ENCODE measurements around the gene ZCCHC7.

Gene ZCCHC7

GRCh38 chr9:37342493-37342892 lies 222.1 kb downstream of the ZCCHC7 start:
- no peak for DNase-seq

GRCh38 chr9:37342895-37343294 lies 222.5 kb downstream of the ZCCHC7 start:
- DNase-seq: no peak

- DNase-seq: no peak
Measured at GRCh38 chr9:37343724-37344123, 223.3 kb downstream of the ZCCHC7 start.

GRCh38 chr9:37345038-37345437 lies 224.7 kb downstream of the ZCCHC7 start:
- no peak for DNase-seq

GRCh38 chr9:37348917-37349316 lies 228.5 kb downstream of the ZCCHC7 start:
- DNase-seq: no peak

- no peak for DNase-seq
Measured at GRCh38 chr9:37350486-37351190, 230.3 kb downstream of the ZCCHC7 start.

GRCh38 chr9:37353791-37354190 lies 233.4 kb downstream of the ZCCHC7 start:
- no peak for DNase-seq

GRCh38 chr9:37362430-37362829 lies 242.1 kb downstream of the ZCCHC7 start:
- DNase-seq: no peak

GRCh38 chr9:37363124-37363523 lies 242.8 kb downstream of the ZCCHC7 start:
- DNase-seq: no peak

GRCh38 chr9:37364136-37364535 lies 243.8 kb downstream of the ZCCHC7 start:
- no peak for DNase-seq

GRCh38 chr9:37364751-37365360 lies 244.5 kb downstream of the ZCCHC7 start:
- no peak for DNase-seq

GRCh38 chr9:37369671-37370070 lies 249.3 kb downstream of the ZCCHC7 start:
- no peak for DNase-seq

GRCh38 chr9:37370282-37370681 lies 249.9 kb downstream of the ZCCHC7 start:
- DNase-seq: no peak

- DNase-seq: peak in 1 of 2 donors; percentile 15
Measured at GRCh38 chr9:37370968-37371563, 250.7 kb downstream of the ZCCHC7 start.

GRCh38 chr9:37371565-37372464 lies 251.4 kb downstream of the ZCCHC7 start:
- DNase-seq: no peak

- no peak for DNase-seq
Measured at GRCh38 chr9:37372839-37373238, 252.5 kb downstream of the ZCCHC7 start.

- DNase-seq: no peak
Measured at GRCh38 chr9:37373621-37374020, 253.2 kb downstream of the ZCCHC7 start.

GRCh38 chr9:37374892-37375291 lies 254.5 kb downstream of the ZCCHC7 start:
- DNase-seq: no peak

- DNase-seq: no peak
Measured at GRCh38 chr9:37377688-37378612, 257.6 kb downstream of the ZCCHC7 start.

- no peak for DNase-seq
Measured at GRCh38 chr9:37378613-37379004, 258.2 kb downstream of the ZCCHC7 start.

GRCh38 chr9:37379835-37380234 lies 259.5 kb downstream of the ZCCHC7 start:
- DNase-seq: no peak

- DNase-seq: no peak
Measured at GRCh38 chr9:37380570-37380969, 260.2 kb downstream of the ZCCHC7 start.

All from inflammatory macrophage treated with lipopolysaccharide for 1 hour (primary cell).